SKM-1 (cell line): Measurements from ENCODE around the gene LEMD2.

ENCODE experiments used
- DNase-seq: peaks from one replicate; lab custom pipeline; 2025; ENCODE audit not compliant: unreplicated experiment; lab: John Stamatoyannopoulos, UW

The LEMD2 gene

GRCh38 chr6:33742837-33743236 lies 46.1 kb downstream of the LEMD2 start:
- DNase-seq = no peak

GRCh38 chr6:33742092-33742491 lies 46.8 kb downstream of the LEMD2 start:
- no peak for DNase-seq

- DNase-seq = no peak
These were observed 48.1 kb downstream of the LEMD2 start for GRCh38 chr6:33740794-33741193.

GRCh38 chr6:33740204-33740608 lies 48.7 kb downstream of the LEMD2 start:
- DNase-seq = peak; percentile 60

DNA sequence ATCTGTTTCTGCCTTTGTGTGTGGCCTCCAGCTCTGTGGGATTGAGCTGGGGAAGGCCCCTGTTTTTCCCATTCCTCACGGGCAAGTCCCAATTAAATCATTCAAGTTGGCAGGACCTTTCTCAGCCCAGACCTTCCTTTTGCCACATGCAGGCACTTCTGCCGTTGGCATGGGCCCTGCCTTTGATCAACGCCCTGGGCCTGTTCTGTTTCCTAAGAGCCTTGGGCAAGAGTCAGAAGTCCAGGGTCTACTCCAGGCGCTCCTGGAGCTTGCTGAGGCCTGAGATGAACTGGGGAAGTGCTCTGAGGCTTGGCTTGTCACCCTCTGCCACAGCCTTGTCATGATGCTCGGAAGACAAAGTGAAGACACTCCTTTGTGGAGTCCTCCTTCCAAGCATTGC lies 49.4 kb downstream of the LEMD2 start:
- DNase-seq = no peak

GRCh38 chr6:33738879-33739278 lies 50.1 kb downstream of the LEMD2 start:
- DNase-seq = no peak

- no peak for DNase-seq
These were observed 50.8 kb downstream of the LEMD2 start for GRCh38 chr6:33738153-33738552.

DNA sequence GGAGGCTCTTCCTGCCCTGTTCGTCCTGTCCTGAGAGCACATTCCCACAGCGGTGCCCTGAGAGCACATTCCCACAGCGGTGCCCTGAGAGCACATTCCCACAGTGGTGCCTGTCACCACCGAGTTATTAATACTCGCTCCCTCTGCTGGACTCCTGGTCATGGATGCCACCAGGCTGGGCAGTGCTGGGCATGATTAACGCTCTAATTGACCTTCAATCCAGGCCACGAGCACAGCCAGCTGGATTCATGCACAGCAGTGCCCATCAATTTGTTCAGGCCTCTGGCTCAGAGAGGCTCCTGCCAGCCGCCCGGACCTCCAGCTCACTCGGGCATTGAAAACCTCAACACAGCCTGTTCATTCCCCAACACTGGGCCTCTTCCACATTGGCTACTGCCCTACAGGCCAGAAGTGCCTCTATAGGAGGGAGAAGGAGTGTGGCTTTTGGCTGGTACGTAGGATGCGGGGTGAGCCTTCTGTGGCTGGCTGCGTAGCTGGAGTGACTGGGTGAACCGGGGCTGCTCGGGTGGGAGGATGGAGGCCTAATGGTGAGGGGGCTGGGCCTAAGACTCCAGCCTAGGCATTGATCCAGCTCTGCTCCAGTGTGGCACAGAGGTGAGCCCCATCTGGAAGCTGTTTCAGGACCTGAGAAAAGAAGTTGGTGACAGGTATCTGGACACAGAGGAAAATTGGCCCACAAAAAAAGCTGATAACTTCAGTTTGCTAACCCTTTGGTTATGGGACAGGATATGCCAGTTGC lies 51.5 kb downstream of the LEMD2 start:
- no peak for DNase-seq

- no peak for DNase-seq
These were observed 53.7 kb downstream of the LEMD2 start for GRCh38 chr6:33735216-33735615.

GRCh38 chr6:33733709-33734007 lies 55.3 kb downstream of the LEMD2 start:
- no peak for DNase-seq

- no peak for DNase-seq
These were observed 55.9 kb downstream of the LEMD2 start for GRCh38 chr6:33732817-33733708.

DNA sequence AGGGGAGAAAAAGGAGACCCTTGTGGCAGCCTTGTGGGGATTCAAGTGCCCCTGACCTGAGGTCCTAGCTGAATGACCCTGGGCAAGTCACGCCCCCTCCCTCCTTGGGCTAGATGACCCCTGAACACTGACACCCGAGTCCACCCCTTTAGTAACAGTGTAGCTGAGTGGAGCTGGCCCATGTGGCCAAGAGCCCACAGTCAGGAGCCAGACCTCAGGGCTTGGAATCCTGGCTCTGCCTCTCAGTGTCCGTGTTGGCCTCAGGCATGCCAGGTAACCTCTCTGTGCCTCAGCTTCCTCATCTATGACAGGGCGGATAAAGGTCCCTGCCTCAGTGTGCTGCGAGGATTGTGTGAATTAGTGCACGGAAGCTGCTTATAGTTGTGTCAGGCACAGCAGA lies 56.5 kb downstream of the LEMD2 start:
- DNase-seq = no peak

DNA sequence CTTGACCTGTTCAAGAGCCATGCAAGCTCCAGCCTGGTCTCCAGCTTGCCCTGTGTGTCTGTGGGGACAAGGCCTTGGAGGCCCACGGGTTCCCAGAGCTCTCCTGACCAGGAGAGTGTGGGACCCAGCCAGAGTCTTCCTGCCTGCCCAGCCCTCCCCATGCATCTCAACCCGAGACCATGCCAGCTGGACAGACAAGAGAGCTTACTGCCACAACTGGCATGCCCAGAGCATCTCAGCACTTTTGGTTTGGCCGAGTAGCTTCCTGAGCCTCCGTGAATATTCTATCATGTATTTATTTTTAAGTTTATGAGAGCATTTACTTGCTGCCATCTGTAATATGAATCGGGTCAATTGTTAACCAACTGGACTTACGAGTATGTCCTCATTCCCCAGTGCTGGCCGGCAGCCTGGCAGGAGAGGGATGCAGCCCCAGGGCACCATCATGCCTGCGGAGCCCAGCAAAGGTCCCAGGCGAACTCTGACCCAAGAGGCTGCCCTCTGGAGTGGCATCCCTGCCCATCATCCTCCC lies 57.1 kb downstream of the LEMD2 start:
- no peak for DNase-seq

GRCh38 chr6:33731035-33731434 lies 57.9 kb downstream of the LEMD2 start:
- no peak for DNase-seq

DNA sequence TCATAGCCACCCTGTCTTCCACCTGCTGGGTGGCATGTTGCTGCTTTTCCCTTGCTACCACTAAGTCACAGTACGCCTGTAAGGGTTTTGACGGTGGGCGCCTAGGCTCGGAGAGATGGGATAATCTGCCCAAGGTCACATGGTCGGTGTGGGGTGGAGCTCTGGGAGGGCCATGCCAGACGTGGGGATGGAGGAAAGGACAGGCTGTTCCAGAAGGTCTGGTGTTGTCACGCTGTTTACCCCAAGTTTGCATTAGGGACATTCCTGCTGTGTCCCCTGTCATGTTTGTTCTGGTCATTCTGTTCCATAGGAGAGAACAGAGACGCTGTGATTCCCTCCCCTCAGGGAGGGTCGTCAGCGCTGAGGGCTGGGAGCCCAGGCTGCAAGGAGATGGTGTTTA lies 58.3 kb downstream of the LEMD2 start:
- no peak for DNase-seq

DNA sequence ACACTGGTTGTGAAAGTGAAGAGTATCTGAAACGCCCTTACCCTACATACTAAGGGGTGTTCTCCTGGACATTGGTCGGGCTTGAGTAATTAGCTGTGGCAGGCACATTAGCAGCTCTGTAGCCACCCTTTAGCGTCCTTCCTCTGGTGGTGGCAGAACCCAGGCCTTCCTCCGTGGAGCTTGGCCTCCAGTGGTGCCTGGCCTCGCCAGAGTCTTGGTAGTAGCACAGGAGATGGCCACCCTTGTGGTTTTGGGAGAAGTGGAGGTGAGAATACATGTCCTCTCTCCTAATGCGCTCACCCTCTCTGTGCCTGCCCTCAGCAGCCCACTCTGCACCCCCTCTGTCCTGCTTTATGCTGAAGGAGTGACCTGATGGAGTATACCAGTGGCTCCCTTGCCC lies 59.9 kb downstream of the LEMD2 start:
- no peak for DNase-seq

DNA sequence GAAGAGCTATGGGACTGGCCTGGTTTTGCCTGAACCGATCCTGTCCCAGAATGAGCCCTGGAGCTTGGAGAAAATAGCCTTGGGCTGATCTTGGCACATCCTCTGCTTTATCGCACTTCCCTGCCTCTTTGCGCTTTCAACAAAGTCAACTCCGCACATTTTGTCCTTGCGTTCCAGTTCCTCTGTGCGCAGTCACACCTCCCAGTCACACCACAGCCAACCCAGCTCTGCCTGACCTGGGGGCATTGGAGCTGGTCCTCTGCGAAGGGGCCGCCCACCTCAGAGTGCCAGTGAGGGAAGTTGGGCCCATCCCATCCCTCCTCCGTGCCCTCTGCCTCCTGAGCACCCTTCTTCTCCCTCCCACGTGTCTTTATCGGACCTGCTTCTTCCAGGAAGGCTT lies 60.5 kb downstream of the LEMD2 start:
- no peak for DNase-seq

- DNase-seq = no peak
These were observed 61.0 kb downstream of the LEMD2 start for GRCh38 chr6:33727932-33728331.

- DNase-seq = no peak
These were observed 61.8 kb downstream of the LEMD2 start for GRCh38 chr6:33727126-33727525.

GRCh38 chr6:33726696-33727095 lies 62.2 kb downstream of the LEMD2 start:
- DNase-seq = no peak

DNA sequence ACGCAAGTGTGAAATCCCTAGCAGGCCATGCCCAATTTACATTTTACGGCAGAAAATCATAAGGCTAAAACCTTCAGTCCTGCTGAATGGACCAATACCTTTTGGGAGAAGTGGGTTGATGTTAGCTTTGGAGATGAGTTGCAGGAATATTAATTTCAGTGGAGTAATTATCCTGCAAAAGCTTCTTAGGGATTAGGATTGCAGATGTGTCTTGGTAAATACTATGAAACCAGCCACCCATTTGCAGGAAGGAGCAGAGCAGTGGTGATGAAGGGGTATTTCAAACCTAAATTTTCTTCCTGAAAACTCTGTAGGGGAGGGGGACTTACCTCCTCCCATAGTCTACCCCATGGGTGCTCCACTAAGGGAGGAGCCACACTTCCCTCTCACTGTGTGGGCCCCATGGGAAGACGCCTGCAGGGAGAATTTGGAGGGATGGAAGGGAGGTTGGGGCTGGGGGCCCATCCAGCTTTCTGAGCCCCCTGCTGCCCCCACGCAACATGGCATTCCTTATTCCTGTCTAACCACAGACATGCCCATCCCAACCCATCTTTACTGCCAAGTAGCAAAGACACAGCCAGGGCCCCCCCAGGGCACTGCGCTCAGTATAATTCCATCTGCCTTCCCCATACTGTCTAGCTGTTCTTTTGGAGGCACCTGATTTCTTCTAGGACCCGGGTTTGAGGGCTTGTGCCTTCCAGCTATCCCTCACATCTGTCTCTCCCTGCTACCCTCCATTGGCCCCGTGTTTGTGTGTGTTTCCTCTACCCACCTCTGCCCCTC lies 62.8 kb downstream of the LEMD2 start:
- DNase-seq = no peak
